DOHH2 (cell line): ENCODE measurements around the gene FMNL2.

Source experiments
- CTCF ChIP-seq: fragments of 200-600 bp; sonication (generic); IDR thresholded peaks from one replicate; pipeline ENCODE4 v1.5.1; 2014; ENCODE audit warnings: antibody characterized with exemption, mild to moderate bottlenecking, low read depth, low read length; ENCODE audit not compliant: poor library complexity, severe bottlenecking
- EZH2phosphoT487 ChIP-seq: fragments of 200-600 bp; sonication (generic); IDR thresholded peaks from 2 replicates; pipeline ENCODE4 v1.6.1; 2017; ENCODE audit warnings: borderline replicate concordance, mild to moderate bottlenecking, antibody characterized with exemption, low read length, moderate library complexity, mixed read lengths

DNA sequence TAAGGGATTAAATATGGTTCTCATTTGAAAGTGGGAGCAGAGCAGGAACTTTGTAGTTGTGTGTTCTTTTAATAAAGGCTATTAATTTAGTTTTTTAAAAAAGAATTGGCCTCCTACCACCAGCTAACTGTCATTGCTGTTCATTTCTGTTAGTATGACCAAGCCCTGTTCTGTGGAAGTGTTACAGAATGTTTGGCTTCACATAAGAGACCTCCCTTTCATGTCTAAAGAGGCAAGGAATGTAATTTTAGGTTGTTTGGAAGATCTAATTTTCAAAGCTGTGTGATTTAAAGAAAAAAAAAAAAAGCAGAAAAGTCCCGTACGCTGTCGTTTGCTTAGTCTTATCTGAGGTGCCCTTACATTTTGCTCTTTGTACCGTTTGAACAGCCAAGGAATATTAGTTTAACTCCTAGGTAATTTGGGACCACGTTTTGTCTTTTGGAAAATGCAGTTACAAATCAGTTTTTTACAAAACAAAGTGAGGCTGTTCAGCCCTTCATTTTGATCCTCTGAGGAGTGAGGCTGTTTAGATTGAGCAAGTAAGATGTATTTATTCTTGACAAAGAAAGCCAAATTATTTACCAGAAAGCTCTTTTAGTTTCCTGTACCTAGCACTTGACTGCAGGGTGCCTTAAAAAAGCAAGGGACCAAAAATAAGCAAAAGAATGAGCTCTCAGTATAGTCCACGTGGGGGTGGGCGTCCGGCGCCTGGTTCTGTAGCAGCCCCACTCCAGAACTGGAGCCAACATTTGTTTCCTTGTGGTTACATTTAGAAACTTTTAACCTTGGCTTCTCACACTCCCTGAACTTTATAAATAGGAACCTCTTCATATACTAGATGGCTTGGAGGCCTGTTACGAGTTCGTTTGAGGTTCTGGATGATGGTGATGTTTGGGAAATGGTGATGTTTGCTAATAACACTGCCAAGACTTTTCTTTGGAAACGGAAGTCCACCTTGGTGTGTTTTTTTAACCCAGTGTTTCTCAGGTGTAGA, 136.2 kb downstream of the FMNL2 start:
- TF ChIP-seq CTCF (no peak), EZH2phosphoT487 (no peak)
